ENCODE data around the gene HS1BP3.

The HS1BP3 gene

DNA sequence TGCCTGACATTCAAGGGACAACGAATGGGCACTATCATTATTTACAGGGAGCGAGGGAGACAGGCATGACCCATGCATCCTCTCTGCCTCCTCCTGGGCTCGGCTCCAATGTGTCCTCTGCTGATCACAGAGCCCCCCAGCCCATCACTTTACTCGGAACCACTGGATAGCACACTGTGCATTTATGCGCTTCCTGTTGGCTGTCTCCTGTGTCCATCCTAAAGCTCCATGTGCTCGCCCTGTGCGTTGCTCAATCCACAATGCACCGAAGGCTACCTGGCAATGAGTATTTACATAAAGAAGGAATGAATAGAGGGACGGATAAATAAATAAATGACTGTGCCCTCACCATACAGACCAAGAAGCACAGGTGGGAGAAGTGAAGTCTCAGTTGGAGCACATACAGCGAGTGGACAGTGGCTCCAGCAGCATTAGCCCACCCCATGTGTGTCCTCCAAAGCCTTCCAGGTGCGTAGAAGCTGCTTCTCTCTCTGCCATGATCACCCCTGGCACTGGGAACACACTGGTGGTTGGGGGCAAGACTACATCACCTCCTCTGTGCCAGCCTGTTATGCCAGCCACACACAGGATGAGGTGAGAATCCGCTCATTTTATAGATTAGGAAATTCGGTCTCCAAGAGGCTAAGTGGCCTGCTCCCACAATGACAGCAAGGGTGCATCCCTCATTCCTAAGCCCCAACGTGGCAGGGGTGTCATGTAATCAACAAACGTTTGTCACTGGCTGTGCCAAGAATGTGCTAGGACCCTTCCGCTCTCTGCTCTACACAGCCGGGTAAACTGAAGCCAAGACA, 13.7 kb upstream of the HS1BP3 start:
- TF ChIP-seq CTCF (IDR thresholded peaks at IDR 0.05; ENCODE audit: poor library complexity, severe bottlenecking): no peak
- Histone ChIP-seq H3K27me3 (ENCODE audit: insufficient read depth, poor library complexity, severe bottlenecking) (peaks cover 73% of the 10 kb centered on the region), H3K4me3 (ENCODE audit: severe bottlenecking) (no peak overlapping the region)

DNA sequence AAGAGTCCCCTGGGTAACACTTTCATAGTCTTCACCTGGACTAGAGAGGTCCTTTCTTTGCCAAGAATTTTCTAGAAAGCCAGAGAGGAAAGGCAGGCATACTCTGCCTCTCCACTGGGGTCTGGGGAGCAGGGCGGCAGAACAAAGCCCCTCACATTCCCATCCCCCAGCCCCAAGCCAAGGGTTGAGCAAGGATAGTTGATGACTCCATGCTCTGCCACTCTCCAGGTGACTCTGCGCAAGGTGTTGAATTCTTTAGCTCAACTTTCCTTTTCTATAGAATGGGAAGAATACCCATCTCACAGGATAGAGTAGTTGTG, 13.1 kb upstream of the HS1BP3 start:
- no peak for TF ChIP-seq CTCF (IDR thresholded peaks at IDR 0.05; ENCODE audit: poor library complexity, severe bottlenecking)
- no peaks in the 10 kb centered on the region for H3K36me3 ChIP-seq (ENCODE audit: low read depth)
- no peak for DNase-seq (ENCODE audit: low spot score)
- no peak overlapping the region for H3K27ac ChIP-seq (ENCODE audit: poor library complexity, severe bottlenecking)
- no peaks in the 10 kb centered on the region for H3K9me3 ChIP-seq (ENCODE audit: severe bottlenecking)
- no peak overlapping the region for H3K4me3 ChIP-seq (ENCODE audit: severe bottlenecking)
- no peak for ATAC-seq (ENCODE audit: low read depth)
- no peaks in the 10 kb centered on the region for H3K4me1 ChIP-seq (ENCODE audit: insufficient read depth, poor library complexity, severe bottlenecking)
- peaks cover 67% of the 10 kb centered on the region for H3K27me3 ChIP-seq (ENCODE audit: insufficient read depth, poor library complexity, severe bottlenecking)

More for the DNA sequence above, 13.7 kb upstream of the HS1BP3 start:
- Histone ChIP-seq H3K4me1 (ENCODE audit: insufficient read depth, poor library complexity, severe bottlenecking) (no peaks in the 10 kb centered on the region), H3K36me3 (ENCODE audit: low read depth) (no peaks in the 10 kb centered on the region), H3K27ac (ENCODE audit: poor library complexity, severe bottlenecking) (no peak overlapping the region), H3K9me3 (ENCODE audit: severe bottlenecking) (no peaks in the 10 kb centered on the region)
- DNase-seq (ENCODE audit: low spot score) (no peak), ATAC-seq (ENCODE audit: low read depth) (no peak)

DNA sequence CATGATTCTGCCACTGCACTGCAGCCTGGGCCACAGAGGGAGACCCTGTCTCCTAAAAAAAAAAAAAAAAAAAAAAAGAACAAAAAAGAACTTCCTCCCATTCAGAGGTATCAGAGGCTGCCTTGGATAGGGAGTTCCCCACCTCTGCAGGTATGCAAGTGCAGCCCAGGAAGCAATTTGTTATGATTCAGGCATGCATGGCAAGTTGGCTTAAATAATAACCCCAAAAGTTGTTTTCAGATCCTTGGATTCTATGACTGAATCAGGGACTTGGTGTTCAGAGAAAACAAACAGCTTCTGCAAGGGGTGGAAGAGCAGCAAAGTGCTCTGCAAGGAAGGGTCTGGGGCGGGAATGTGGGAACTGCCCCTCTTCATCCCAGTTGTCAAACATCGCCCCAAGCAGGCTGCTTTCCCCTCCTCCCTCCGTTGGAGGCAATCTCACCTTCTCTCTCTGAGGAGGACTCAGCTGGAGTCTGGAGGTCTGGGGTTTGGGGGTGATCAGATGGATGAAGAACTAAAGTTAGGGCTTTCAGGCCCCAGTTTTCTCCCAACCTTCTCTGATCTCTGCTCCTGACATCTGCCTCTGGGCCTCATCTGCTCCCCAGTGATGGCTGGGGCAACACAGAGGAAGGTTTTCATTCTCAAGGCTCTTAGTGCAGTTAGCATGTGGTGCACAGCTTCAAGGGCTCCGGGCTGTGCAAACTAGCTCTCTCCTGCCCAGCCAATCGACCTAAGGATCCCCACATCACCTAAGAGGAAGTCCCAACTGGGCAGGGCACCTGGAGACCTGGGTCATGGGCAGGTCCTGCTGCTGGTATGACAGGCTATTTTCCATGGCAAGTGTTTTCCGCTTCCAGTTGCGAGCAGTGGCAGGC, 12.5 kb upstream of the HS1BP3 start:
- peak; percentile 14 for DNase-seq (ENCODE audit: low spot score)

DNA sequence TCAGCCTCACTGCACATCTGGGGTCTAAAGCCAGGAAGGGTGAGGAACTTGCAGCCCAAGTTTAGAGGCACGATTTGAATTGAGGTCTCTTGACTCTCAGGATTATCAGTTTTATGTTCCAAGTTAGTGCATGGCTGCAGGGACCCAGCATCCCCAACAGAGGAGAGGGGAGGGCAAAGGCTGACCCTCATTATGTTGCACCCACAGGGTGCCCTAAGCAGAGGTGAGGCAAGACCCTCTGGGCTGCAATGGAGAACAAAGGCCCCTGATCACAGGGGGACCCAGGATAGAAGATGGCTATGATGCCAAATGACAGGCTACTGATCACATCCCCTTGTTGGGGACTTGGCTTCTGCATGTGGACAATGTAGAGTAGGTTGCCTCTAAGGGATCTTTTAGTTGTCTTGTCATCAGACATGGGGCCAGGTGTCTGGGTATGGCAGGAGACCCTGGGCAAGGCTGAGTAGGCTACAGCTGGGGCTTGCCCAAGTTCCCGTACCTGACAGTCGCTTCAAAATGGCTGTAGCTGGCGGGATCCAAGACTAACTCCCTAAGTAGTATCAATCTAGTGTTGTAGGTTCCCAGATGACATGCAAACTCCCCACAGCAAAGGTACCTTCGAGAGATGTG, 11.5 kb upstream of the HS1BP3 start:
- H3K36me3 ChIP-seq (ENCODE audit: low read depth): no peaks in the 10 kb centered on the region
- H3K27me3 ChIP-seq (ENCODE audit: insufficient read depth, poor library complexity, severe bottlenecking): peaks cover 51% of the 10 kb centered on the region
- no peaks in the 10 kb centered on the region for H3K9me3 ChIP-seq (ENCODE audit: severe bottlenecking)
- H3K27ac ChIP-seq (ENCODE audit: poor library complexity, severe bottlenecking): no peak overlapping the region
- H3K4me1 ChIP-seq (ENCODE audit: insufficient read depth, poor library complexity, severe bottlenecking): no peaks in the 10 kb centered on the region
- DNase-seq (ENCODE audit: low spot score): peak; percentile 15
- no peak for TF ChIP-seq CTCF (IDR thresholded peaks at IDR 0.05; ENCODE audit: poor library complexity, severe bottlenecking)
- ATAC-seq (ENCODE audit: low read depth): no peak
- H3K4me3 ChIP-seq (ENCODE audit: severe bottlenecking): no peak overlapping the region

More for the DNA sequence above, 12.5 kb upstream of the HS1BP3 start:
- H3K36me3 ChIP-seq (ENCODE audit: low read depth): no peaks in the 10 kb centered on the region
- no peak for ATAC-seq (ENCODE audit: low read depth)
- H3K4me1 ChIP-seq (ENCODE audit: insufficient read depth, poor library complexity, severe bottlenecking): no peaks in the 10 kb centered on the region
- H3K27me3 ChIP-seq (ENCODE audit: insufficient read depth, poor library complexity, severe bottlenecking): peaks cover 61% of the 10 kb centered on the region
- TF ChIP-seq CTCF (IDR thresholded peaks at IDR 0.05; ENCODE audit: poor library complexity, severe bottlenecking): no peak
- H3K27ac ChIP-seq (ENCODE audit: poor library complexity, severe bottlenecking): no peak overlapping the region
- H3K9me3 ChIP-seq (ENCODE audit: severe bottlenecking): no peaks in the 10 kb centered on the region
- no peak overlapping the region for H3K4me3 ChIP-seq (ENCODE audit: severe bottlenecking)
